HG03066 (cell line): Measurements from ENCODE around the gene LIME1.

Experiments
- ATAC-seq: cut with Tn5 transposase; IDR thresholded peaks from one replicate; pipeline ENCODE4 v1.9.1; 2021; ENCODE audit warnings: low read depth; ENCODE audit not compliant: unreplicated experiment

The LIME1 gene

GRCh38 chr20:63747622-63748069, 11.2 kb downstream of the LIME1 start:
- no peak for ATAC-seq

DNA sequence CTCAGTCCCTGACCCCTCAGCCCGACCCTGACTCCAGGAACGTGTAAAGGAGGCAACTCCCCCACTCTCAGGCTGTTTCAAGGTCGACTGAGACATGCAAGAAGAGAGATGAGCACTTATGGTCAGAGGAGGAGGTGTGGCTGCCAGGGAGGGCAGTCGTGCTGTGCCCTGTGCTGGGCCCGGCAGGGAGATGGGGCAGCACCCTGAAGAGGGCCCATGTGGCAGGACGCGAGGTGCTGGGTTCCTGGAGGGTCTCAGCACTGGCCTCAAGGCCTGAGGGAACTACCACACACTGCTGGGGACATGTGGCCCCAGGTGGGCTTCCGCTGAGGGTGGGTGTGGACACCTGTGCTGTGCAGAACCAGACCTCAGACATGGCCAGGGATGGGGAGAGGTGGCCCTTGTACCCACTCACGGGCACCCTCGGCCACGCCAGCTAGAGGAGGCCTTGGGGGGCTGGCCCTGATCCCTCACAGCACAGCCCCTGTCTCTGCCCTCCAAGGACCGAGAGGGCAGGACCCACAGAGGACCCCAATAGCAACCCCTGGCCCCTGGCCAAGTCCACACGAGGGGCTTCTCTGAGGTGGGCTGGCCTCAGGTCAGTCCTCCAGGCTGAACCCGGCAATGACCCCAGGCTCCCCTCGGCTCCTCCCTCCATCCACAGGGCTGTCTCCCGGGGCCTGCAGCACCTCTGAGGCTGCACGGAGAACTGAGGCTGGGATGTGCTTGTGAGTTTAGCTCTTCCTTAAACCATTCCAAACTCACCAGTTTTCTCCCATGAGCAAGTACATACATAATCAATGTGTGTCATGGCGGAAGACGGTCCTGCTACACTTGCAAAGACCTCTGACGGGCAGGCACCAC, 11.8 kb downstream of the LIME1 start:
- no peak for ATAC-seq

- ATAC-seq = no peak
Observed at GRCh38 chr20:63748934-63749270, 12.4 kb downstream of the LIME1 start.

DNA sequence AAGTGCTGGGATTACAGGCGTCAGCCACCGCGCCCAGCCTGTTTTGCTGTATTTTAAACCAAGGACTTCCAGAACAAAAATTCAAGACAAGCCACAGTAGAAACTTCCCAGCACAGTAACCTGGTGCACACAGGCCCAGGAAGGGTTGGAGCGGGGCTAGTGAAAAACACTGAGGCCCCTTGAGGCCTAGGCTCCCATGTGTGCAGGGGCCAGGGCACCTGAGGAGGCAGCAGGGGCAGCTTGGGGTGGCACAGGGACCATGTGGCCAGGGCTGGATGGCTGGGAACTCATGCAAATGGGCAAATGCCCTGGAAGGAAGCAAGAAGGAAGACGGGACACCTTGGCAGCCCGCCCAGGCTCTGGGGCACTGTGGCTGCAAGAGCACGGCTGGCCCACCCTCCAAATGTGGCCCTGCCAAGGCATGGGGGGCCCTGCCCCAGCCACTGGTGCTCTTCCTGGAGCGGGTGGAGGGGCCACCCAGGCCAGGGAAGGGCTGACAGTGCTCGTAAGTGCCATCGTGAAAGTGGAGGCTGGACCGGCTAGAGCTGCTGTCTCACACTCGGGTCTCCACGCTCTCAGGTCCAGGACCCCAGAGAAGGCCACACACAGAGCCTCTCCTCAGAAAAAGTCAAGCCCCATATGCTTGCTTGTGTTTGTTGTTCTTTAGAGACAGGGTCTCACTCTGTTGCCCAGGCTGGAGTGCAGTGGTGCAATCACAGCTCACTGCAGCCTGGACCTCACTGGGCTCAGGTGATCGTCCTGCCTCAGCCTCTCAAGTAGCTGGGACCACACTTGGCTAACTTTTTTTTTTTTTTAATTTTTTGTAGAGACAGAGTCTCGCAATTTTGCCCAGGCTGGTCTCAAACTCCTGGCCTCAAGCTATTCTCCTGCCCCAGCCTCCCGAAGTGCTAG, 13.4 kb downstream of the LIME1 start:
- ATAC-seq = no peak

- no peak for ATAC-seq
Observed at GRCh38 chr20:63750807-63751470, 14.5 kb downstream of the LIME1 start.

DNA sequence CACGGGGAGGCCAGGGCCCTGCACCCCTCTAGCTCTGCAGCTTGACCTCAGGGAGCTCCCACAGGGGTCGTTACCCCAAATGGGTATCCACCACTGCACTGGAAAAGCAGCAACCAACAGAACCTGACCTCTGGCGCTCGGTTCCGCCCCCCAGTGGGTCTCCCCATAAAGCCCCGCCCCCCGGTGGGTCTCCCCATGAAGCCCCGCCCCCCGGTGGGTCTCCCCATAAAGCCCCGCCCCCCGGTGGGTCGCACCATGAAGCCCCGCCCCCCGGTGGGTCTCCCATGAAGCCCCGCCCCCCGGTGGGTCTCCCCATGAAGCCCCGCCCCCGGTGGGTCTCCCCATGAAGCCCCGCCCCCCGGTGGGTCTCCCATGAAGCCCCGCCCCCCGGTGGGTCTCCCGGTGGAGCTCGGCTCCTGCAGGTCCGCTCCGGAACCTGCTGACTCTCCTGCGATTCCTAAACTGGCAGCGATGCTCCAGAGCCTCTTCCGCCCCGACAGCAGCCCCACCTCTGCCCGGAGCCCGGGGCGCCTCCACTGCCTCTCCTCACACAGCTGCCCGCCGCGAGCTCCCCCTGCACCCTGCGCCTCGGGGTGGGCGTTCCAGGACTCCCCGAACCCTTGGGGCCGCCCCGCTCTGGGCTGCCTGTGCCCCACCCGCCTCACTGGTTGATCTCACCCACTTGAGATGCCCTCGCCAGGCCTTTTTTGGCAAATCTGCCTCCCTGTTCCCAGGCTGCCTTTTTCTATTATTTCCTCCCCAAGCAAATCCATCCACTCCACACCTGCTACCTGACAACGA, 15.2 kb downstream of the LIME1 start:
- ATAC-seq = no peak

DNA sequence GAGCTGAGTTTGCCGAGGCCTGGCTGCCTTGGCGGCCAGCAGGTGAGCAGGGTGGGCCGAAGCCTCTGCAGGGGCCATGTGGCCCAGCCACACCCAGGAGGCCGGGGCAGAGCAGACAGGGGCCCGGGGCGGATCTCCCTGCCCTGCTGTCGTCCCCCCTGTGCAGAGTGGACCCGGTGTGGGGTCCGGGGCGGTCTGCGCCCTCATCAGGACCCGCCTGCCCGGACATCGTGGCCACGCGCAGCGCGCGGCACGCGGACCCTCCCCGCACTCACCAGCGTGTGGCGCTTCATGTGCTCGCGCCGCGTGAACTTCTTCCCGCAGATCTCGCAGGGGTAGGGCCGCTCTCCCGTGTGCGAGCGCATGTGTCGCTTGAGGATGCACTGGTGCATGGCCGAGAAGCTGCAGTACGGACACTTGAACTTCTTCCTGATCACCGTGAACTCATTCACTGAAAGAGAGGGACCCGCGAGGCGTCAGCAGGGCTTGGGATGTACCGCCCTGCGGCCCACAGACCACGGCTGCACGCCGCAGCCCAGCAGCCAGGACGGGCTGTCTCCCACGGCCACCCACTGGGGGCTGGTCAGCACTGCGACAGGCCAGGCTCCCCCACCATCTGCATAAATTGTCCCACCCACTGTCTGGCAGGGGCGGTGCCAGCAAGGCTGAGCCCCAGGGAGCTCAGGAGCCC, 16.1 kb downstream of the LIME1 start:
- no peak for ATAC-seq

DNA sequence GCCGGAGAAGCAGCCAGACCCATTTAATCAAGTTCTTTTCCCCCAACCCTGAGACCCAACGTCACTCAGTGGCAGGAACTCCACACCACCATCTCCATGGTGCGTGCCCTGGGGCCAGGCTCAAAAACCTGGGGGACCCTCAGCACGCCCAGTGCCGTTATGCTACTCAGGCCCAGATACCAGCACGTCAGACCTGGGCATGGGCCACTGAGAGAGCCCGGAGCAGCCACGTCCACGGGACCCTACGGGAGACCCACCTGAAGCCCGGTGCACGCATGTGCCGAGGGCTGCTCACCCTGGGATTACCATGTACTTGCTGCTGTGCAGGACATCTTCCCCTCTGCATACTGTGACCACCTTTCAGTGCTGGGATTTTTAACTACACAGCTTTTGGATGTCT, 16.9 kb downstream of the LIME1 start:
- no peak for ATAC-seq

- ATAC-seq = no peak
Observed at GRCh38 chr20:63754008-63754407, 17.5 kb downstream of the LIME1 start.

GRCh38 chr20:63755933-63756647, 19.6 kb downstream of the LIME1 start:
- ATAC-seq = no peak

DNA sequence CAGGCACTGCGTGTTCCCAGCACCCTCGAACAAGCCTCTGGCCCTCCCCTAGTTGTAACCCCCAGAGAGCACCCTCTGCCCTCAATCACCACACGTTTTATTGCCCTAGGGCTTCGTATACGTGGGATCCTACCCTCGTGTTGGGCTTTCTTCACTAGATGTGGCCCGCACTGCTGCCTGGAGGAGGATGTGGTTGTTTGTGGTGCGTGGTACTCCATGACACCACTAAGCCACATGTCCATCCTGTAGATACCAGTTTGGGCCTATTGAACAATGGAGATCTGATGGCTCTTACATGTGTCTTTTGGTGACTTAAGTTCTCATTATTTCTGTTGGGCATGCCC, 20.2 kb downstream of the LIME1 start:
- ATAC-seq = no peak

- no peak for ATAC-seq
Observed at GRCh38 chr20:63758152-63758551, 21.7 kb downstream of the LIME1 start.

GRCh38 chr20:63759377-63759901, 23.0 kb downstream of the LIME1 start:
- no peak for ATAC-seq

DNA sequence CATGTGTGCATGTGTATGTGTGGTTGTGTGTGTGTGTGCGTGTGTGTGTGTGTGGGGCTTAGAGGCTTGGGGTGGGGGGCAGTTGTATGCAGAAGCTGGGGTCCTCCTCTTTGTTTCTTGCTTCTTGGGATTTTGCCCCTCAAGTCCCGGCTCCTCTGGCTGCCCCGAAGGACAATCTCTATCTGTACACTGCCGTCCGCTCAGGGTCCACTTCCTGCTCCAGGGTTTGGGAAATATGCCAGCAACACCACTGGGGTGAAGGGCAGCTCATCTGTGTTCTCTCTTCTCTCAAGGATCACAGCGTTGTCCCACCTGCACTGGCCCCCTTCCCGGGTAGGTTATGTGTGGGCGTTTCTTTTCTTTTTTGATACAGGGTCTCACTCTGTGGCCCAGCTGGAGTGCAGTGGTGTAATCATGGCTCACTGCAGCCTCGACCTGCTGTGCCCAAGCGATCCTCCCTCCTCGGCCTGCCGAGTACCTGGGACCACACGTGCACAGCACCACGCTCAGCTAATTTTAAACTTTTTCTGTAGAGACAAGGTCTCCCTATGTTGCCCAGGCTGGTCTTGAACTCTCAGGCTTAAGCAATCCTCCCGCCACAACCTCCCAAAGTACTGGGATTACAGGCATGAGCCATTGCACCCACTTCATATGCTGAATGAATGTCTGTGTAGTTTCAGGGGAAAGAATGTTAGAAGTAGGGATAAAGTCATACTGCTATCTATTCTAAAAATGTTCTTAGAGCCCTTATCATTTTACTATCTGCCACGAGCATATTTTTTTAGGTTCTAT, 28.8 kb downstream of the LIME1 start:
- no peak for ATAC-seq

DNA sequence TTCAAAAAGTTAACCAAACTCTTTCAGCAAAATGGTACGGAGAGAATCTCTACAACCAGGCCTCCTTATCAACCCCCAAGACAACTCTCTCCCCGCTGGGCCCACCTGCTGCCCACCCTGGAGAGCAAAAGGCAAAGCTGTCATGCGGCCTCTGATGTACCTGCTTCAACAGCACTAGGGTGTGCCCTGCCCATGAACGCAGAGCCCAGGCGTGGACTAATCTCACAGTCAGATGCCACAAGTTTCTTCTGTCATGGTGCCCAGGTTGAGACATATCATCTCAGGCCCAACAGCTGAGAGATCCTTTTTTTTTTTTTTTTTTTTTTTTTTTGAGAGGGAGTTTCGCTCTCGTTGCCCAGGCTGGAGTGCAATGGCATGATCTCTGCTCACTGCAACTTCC, 29.4 kb downstream of the LIME1 start:
- no peak for ATAC-seq

- no peak for ATAC-seq
Observed at GRCh38 chr20:63766695-63767426, 30.4 kb downstream of the LIME1 start.

GRCh38 chr20:63767456-63767855, 31.0 kb downstream of the LIME1 start:
- no peak for ATAC-seq

DNA sequence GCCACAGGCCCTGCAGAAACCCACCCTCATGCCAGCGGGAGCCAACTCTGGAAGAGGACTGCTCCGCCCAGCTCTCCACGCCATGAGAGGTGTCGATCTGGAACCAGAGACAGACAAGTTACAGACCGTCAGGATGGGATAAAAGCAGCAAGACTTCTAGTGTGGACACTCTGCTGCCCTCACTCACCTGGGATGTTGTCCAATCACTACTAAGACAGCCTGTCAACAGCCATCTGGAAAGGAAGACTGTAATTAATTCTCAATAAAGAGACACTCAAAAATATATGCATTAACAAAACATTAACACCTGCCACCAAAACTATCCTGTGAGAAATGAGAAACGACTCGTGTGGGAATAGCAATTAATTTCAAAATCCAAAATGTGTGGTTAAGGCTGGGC, 31.4 kb downstream of the LIME1 start:
- no peak for ATAC-seq
